Subcutaneous adipose tissue (tissue), 4 donors: ENCODE data around the gene SEPHS2. TPM values are rescaled to one million over a fixed set of nuclear protein-coding genes. Genes with fewer than 3 reads are reported as not detected.

Experiments used
- total RNA-seq, 4 donors: library from RNA; depleted of rRNA; stranded (reverse); fragments of >200 nt; gene quantifications; one replicate each; pipeline ENCODE4 v1.1.0, GENCODE V29; 2016
- TF ChIP-seq, protein P1 (sequence below): fragments of 450-650 bp; IDR thresholded peaks from one replicate; pipeline ENCODE4 v1.5.1; 2016; ENCODE audit warnings: low read depth, mild to moderate bottlenecking, control low read depth, antibody characterized with exemption, moderate library complexity

SEPHS2 gene
- total RNA-seq, 4 donors from 2014 or later = 27.7 to 42.3 (median 29.4) TPM

DNA sequence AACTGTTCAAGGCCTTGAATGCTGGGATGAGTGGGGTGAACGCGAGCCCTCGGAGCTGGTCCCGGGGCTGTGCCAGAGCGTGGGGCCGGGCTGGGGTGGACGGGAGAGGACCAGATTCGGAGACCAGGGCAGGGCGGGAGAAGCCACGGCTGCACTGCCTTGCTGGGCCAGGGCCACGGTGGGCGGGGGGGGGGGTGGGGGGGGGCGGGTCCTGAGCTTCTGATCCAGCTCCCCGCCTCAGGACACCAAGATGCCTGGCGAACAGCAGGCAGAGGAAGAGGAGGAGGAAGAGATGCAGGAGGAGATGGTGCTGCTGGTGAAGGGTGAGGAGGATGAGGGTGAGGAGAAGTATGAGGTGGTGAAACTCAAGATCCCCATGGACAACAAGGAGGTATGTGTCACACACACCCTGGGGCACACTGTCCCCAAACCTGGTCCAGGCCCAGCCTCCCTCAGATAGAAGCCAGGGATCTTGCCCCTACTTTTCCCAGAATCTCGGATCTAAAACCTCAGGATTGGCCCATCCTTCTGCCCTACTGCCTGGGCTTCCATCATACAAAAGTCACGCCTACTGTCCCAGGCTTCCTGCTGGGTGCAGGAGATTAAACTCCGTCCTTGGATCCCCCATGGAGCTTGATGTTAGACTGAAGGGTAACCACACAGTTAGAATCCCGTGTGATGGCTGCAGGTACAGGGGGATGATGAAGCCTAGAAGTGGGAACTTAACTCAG lies 37.7 kb downstream of the SEPHS2 start:
- TF ChIP-seq, protein P1, sequence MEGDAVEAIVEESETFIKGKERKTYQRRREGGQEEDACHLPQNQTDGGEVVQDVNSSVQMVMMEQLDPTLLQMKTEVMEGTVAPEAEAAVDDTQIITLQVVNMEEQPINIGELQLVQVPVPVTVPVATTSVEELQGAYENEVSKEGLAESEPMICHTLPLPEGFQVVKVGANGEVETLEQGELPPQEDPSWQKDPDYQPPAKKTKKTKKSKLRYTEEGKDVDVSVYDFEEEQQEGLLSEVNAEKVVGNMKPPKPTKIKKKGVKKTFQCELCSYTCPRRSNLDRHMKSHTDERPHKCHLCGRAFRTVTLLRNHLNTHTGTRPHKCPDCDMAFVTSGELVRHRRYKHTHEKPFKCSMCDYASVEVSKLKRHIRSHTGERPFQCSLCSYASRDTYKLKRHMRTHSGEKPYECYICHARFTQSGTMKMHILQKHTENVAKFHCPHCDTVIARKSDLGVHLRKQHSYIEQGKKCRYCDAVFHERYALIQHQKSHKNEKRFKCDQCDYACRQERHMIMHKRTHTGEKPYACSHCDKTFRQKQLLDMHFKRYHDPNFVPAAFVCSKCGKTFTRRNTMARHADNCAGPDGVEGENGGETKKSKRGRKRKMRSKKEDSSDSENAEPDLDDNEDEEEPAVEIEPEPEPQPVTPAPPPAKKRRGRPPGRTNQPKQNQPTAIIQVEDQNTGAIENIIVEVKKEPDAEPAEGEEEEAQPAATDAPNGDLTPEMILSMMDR = no peak

DNA sequence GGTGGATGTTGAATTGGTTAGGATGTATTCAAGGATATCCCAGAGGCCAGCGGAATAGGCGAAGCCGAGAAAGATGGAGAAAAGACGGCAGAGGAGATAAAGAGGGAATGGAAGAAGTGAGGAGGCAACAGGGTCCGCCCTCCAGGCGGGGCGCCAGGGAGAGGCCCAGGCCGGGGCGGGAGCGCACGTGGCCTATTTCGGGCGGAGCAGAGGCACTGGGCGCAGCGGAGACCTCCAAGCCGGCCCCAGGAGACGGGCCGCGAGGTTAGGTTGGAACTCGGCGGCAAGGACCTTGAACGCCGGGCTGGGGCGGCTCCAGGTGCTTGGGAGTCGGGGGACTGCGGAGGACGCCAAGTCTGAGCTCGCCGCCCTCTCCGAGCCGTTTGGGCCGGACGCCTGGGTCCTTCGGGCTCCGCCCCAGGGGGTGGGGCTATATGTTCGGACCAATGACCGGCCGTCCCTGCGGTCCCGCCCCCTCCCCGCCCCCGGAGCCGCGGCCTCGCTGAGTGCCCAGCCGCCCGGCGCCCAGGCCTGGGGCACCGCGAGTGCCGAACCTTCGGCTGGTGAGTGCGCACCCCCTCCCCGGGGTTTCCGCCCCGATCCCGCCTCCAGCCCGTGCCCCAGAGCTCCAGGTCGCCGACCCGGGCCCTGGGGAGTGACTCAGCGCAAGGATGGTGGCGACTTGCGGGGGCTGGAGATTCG lies 38.4 kb downstream of the SEPHS2 start, which contains the start of gene ZNF771:
ZNF771 (plus strand) TSS at position 505 of the 702 bp plus-strand sequence. CDS start 448 bp downstream, outside the sequence.
- TF ChIP-seq, protein P1 = no peak

DNA sequence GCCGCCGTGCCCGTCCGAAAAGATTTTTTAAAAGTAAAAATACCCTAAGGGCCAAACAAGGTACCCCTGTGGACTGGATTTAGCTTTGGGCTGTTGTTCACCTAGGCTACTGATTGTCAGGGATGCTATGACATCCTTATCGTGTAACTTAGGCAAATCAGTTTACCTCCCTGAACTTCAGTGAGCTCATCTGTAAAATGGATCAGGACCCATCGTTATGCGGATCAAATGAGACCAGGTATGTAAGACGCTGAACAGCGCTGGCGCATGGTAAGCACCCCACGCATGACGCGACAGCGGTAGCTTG lies 38.9 kb downstream of the SEPHS2 start:
- TF ChIP-seq, protein P1 = no peak

DNA sequence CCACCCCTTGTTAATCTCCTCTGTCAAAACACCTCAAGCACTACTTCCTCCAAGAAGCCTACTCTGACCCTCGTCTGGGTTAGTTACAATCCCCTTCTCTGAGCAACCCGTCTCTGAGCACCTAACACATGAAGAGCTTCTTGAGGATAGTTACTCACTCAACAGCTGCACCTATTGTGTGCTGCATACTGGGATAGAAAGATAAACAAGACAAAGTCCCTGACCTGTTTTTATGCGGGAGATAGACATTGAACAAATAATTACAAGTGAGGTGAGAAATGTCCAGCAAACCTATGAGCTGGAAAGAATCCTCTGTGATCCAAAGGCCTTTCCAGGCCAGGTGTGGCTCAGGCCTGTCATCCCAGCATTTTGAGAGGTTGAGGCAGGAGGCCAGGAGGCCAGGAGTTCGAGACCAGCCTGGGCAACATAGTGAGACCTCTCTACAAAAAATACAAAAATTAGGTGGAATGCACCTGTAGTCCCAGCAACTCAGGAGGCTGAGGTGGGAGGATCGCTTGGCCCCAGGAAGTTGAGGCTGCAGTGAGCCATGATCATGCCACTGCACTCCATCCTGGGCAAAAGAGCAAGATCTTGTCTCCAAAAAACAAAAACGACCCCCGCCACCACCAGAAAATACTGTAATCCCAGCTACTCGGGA lies 43.8 kb downstream of the SEPHS2 start:
- TF ChIP-seq, protein P1 = no peak

GRCh38 chr16:30399435-30400186 lies 46.1 kb downstream of the SEPHS2 start:
- TF ChIP-seq, protein P1 = no peak

DNA sequence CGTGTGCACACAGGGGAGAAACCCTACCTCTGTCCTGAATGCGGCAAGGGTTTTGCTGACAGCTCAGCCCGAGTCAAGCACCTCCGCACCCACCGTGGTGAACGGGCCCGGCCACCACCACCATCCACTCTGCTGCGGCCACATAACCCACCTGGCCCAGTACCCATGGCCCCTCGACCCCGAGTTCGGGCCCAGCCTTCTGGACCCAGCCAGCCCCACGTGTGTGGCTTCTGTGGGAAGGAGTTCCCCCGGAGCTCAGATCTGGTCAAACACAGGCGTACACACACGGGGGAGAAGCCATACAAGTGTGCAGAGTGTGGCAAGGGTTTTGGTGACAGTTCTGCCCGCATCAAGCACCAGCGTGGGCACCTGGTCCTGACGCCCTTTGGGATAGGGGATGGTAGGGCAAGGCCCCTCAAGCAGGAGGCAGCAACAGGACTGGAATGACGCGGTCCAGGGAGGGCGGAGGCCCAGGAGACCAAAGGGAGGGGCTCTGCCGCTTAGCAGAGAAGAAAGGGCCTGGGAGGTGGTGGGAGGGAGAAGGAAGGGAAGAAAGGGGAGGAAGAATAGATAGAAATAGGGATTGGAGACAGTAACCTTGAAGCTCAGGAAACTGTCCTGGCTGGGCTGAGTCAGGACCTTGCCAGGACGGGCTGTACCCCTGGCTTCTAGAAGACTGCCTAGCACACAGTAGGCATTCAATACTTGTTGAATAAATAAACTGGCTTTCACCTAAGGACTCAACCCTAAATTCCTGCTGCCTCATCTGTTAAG lies 46.8 kb downstream of the SEPHS2 start:
- TF ChIP-seq, protein P1 = no peak
